Endothelial cell (in vitro differentiated cells): ENCODE results near the gene PNCK. TPM values are rescaled to one million over a fixed set of nuclear protein-coding genes. Genes with fewer than 3 reads are reported as not detected.
A peak's percentile ranks its signal among the peaks of the same experiment; 100 is the strongest.

Source experiments
- DNase-seq: peaks from one replicate; pipeline ENCODE4 v3.0.0; 2021; ENCODE audit warnings: low spot score
- H3K27ac Mint-ChIP-seq: one replicate; pipeline ENCODE4 v1.8.0; 2021; ENCODE audit warnings: mixed read lengths, inconsistent platforms; ENCODE audit not compliant: unreplicated experiment
- H3K27me3 Mint-ChIP-seq: one replicate; pipeline ENCODE4 v1.8.0; 2021; ENCODE audit warnings: mild to moderate bottlenecking, moderate library complexity, mixed read lengths, inconsistent platforms; ENCODE audit not compliant: unreplicated experiment
- H3K36me3 Mint-ChIP-seq: one replicate; pipeline ENCODE4 v1.8.0; 2021; ENCODE audit warnings: mild to moderate bottlenecking, low read depth, mixed read lengths, inconsistent platforms; ENCODE audit not compliant: unreplicated experiment
- H3K4me1 Mint-ChIP-seq: one replicate; pipeline ENCODE4 v1.8.0; 2021; ENCODE audit warnings: mild to moderate bottlenecking, mixed read lengths, inconsistent platforms; ENCODE audit not compliant: unreplicated experiment
- H3K4me3 Mint-ChIP-seq: one replicate; pipeline ENCODE4 v1.8.0; 2021; ENCODE audit warnings: mild to moderate bottlenecking, mixed read lengths, inconsistent platforms; ENCODE audit not compliant: unreplicated experiment
- H3K9me3 Mint-ChIP-seq: one replicate; pipeline ENCODE4 v1.8.0; 2021; ENCODE audit warnings: mixed read lengths, inconsistent platforms; ENCODE audit not compliant: unreplicated experiment
- CTCF ChIP-seq: fragments of 200-600 bp; sonication (generic); IDR thresholded peaks from one replicate; pipeline ENCODE4 v1.5.0; 2021; ENCODE audit warnings: antibody characterized with exemption; ENCODE audit not compliant: unreplicated experiment
- total RNA-seq: library from RNA; stranded (reverse); fragmentation: NEBNext Ultra II Directional; extraction: Animal tissue kit (Norgen Biotek cat#: 25700); gene quantifications from one replicate; pipeline ENCODE4 v1.2.1, GENCODE V29; 2021; ENCODE audit not compliant: unreplicated experiment

PNCK gene
- total RNA-seq, 1 donor from 2014 or later: 0.41 TPM

- no peak for TF ChIP-seq CTCF
- Mint-ChIP-seq H3K27ac (no peak overlapping the region), H3K4me3 (no peak overlapping the region), H3K36me3 (no peaks in the 10 kb centered on the region), H3K27me3 (peaks cover 6% of the 10 kb centered on the region), H3K9me3 (no peaks in the 10 kb centered on the region), H3K4me1 (no peaks in the 10 kb centered on the region)
- DNase-seq: no peak
Observed at GRCh38 chrX:153668423-153669173, 5.0 kb downstream of the PNCK start.

GRCh38 chrX:153667956-153668396 lies 5.6 kb downstream of the PNCK start:
- peaks cover 6% of the 10 kb centered on the region for H3K27me3 Mint-ChIP-seq
- peak; percentile 73 for TF ChIP-seq CTCF
- H3K4me3 Mint-ChIP-seq: no peak overlapping the region
- no peaks in the 10 kb centered on the region for H3K4me1 Mint-ChIP-seq
- H3K9me3 Mint-ChIP-seq: no peaks in the 10 kb centered on the region
- no peak overlapping the region for H3K27ac Mint-ChIP-seq
- peak; percentile 76 for DNase-seq
- no peaks in the 10 kb centered on the region for H3K36me3 Mint-ChIP-seq

- Mint-ChIP-seq H3K4me3 (no peak overlapping the region), H3K4me1 (no peaks in the 10 kb centered on the region), H3K27ac (no peak overlapping the region), H3K36me3 (no peaks in the 10 kb centered on the region), H3K9me3 (no peaks in the 10 kb centered on the region), H3K27me3 (peaks cover 3% of the 10 kb centered on the region)
- DNase-seq: no peak
- no peak for TF ChIP-seq CTCF
Observed at GRCh38 chrX:153667281-153667955, 6.2 kb downstream of the PNCK start.

- Mint-ChIP-seq H3K27ac (no peak overlapping the region), H3K9me3 (no peaks in the 10 kb centered on the region), H3K36me3 (no peaks in the 10 kb centered on the region), H3K4me1 (peaks cover 4% of the 10 kb centered on the region), H3K4me3 (no peak overlapping the region), H3K27me3 (peaks cover 3% of the 10 kb centered on the region)
- no peak for TF ChIP-seq CTCF
- no peak for DNase-seq
Observed at GRCh38 chrX:153665726-153666306, 7.8 kb downstream of the PNCK start.

GRCh38 chrX:153662266-153662665 lies 11.3 kb downstream of the PNCK start:
- H3K27ac Mint-ChIP-seq: no peak overlapping the region
- peaks cover 4% of the 10 kb centered on the region for H3K4me1 Mint-ChIP-seq
- DNase-seq: peak; percentile 54
- no peak overlapping the region for H3K4me3 Mint-ChIP-seq
- H3K36me3 Mint-ChIP-seq: no peaks in the 10 kb centered on the region
- peak; percentile 46 for TF ChIP-seq CTCF
- H3K9me3 Mint-ChIP-seq: no peaks in the 10 kb centered on the region
- H3K27me3 Mint-ChIP-seq: peaks cover 2% of the 10 kb centered on the region
